HG03045 (cell line): ENCODE results near the gene DEK.
"Not testable (repeated sequence)": the region's sequence is repeated elsewhere in the genome, so short reads cannot be mapped to it uniquely, and the experiment has no call there.

Experiments
- ATAC-seq: cut with Tn5 transposase; IDR thresholded peaks from one replicate; pipeline ENCODE4 v1.9.1; 2021; ENCODE audit warnings: mild to moderate bottlenecking, moderate library complexity; ENCODE audit not compliant: unreplicated experiment

The DEK gene

DNA sequence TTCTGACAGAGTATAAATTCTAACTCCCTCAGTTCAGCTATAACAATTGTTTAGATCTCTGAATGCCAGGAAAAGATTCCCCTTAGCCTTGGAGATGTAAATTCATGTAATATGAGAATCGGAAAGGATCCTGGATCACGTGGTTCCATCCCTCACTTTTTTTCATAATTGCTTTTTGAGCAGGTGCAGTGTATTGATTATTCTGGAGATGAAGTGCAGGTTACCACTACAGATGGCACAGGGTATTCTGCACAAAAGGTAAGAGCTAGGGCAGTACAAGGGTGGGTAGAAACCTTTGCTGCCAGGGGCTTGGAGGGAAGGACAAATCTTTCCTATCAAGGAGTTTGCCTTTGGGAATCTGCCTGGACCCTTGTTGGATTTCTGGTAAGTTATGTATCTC lies 56.4 kb downstream of the DEK start:
- ATAC-seq = no peak

- ATAC-seq = no peak
These were observed 56.9 kb downstream of the DEK start for GRCh38 chr6:18207438-18207837.

DNA sequence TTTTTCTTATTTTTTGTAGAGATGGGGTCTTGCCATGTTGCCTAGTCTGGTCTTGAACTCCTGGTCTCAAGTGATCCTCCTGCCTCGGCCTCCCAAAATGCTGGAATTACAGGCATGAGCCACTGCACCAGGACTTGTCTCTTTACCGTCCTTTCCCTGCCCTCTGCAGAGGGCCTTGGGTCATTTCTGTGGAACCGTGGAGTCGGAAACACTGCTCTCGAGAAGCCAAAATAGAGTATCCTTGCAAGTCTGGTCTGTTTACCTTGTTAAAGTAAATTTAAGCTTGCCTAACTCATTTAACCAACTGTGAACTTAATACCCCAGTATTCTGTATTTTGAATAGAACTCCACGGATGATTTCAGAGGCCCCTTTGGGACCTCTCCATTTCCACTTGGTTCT lies 57.7 kb downstream of the DEK start:
- no peak for ATAC-seq

GRCh38 chr6:18204691-18205090 lies 59.6 kb downstream of the DEK start:
- ATAC-seq = no peak

DNA sequence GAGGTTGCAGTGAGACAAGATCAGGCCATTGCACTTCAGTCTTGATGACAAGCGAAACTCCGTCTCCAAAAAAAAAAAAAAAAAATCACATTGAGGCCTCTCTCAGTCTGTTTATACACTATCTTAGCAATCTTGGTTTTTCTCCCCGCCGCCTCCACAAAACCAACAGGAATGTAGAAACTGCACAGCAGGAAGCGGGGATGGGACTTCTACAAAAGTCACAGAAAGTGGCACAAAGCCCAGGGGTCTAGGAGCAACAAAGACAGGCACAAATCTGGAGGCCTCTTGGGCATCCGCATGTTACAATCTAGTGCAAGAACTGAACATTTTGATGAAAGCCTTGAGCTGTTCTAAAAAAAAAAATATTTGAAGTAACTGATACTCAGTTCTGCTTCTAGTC lies 60.5 kb downstream of the DEK start:
- no peak for ATAC-seq

DNA sequence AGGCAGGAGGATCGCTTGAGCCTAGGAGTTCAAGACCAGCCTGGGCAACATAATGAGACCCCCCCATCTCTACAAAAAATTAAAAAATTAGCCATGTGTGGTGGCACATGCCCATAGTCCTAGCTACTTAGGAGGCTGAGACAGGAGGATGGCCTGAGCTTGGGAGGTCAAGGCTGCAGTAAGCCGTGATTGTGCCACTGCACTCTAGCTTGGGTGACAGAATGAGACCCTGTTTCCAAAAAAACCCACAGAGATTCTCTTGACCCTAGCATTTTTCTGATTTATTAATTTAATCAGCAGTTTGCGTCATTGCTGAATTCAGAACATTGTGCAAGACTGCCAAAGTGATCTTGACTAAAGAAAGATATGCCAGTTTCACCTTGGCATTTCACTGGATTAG lies 72.3 kb downstream of the DEK start:
- no peak for ATAC-seq

DNA sequence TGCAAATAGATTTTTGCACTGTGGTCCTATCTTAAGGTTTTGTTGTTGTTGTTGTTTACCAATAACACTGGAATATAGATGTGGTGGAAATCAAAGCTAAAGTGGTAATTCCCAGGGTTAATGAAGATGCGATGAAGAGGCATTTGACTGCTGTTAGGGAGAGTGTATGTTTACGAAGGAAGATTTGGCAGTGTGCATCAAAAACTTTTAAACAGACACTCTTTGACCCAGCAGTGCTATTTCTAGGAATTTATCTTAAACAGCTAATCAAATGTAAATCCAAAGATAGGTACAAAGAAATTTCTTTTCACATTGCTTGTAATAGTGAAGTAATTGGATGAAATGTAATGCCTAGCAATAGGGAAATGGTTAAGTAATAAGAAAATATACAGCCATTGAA lies 75.1 kb downstream of the DEK start:
- no peak for ATAC-seq

GRCh38 chr6:18187701-18188100 lies 76.6 kb downstream of the DEK start:
- ATAC-seq = no peak

DNA sequence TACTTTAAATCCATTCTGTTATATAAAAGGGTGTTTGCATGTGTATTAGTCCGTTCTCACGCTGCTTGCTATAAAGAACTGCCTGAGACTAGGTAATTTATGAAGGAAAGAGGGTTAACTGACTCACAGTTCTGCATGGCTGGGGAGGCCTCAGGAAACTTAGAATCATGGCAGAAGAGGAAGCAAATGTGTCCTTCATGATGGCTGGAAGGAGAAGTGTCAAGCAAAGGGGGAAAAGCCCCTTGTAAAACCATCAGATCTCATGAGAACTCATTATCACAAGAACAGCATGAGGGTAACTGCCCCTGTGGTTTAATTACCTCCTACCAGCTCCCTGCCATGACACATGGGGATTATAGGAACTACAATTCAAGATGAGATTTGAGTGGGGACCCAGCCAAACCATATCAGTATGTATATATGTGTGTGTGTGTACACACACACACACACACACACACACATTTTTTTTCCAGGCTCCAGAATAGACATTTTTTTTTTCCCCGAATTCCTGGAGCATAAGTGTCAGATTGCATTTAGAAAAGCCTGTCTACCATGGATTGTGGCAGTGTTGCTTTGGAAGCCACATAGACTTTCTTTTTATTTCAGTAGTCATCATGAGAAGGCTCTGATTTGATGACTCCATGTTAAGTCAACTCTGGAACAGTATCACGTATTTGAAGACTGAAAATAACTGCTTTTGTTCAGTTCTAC lies 77.6 kb downstream of the DEK start:
- ATAC-seq = no peak

GRCh38 chr6:18186033-18186432 lies 78.3 kb downstream of the DEK start:
- no peak for ATAC-seq

GRCh38 chr6:18185624-18186023 lies 78.7 kb downstream of the DEK start:
- no peak for ATAC-seq

DNA sequence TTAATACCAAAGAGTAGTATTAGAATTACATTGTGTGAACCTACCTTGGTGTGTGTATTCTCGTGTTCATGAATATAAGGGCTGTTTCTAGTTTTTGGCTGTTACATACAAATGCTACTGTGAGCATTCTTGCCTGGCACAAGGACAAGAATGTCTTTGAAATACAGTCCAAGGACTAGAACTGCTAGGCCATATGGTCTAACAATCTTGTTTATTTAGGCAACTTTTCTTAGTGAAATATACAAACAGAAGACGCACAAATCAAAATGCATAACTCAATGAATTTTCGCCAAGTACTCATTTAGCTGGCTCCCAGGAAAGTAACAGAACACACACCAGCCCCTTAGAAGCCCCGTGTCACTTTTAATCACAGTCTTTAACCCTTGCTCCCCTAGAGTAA lies 80.6 kb downstream of the DEK start:
- no peak for ATAC-seq

DNA sequence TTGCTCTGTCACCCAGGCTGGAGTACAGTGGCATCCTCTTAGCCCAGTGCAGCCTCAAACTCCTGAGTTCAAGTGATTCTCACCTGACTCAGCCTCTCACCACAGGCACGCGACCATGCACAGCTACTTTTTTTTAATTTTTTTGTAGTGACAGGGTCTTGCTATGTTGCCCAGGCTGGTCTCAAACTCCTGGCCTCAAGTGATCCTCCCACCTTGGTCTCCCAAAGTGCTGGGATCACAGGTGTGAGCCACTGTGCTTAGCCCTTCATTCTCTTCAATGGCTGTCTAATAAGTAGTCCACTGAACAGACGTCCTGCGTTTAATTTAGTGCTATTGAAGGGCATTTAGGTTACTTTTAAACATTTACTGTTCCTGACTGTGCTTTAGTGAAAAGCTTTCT lies 81.8 kb downstream of the DEK start:
- no peak for ATAC-seq

- ATAC-seq = no peak
These were observed 84.5 kb downstream of the DEK start for GRCh38 chr6:18179770-18180356.

GRCh38 chr6:18178960-18179615 lies 85.2 kb downstream of the DEK start:
- no peak for ATAC-seq

GRCh38 chr6:18177286-18177965 lies 86.9 kb downstream of the DEK start:
- ATAC-seq = no peak

- ATAC-seq = not testable (repeated sequence)
These were observed 88.1 kb downstream of the DEK start for GRCh38 chr6:18176198-18176597.
